NCI-H2107 (cell line): ENCODE measurements around the gene DAB2IP.
"Not testable (repeated sequence)": the region's sequence is repeated elsewhere in the genome, so short reads cannot be mapped to it uniquely, and the experiment has no call there.

ENCODE experiments used
- DNase-seq: peaks from one replicate; lab custom pipeline; 2025; lab: John Stamatoyannopoulos, UW

DAB2IP gene

GRCh38 chr9:121727295-121728020 lies 76.0 kb downstream of the DAB2IP start:
- DNase-seq, result no peak

GRCh38 chr9:121728916-121729315 lies 77.5 kb downstream of the DAB2IP start:
- no peak for DNase-seq

DNA sequence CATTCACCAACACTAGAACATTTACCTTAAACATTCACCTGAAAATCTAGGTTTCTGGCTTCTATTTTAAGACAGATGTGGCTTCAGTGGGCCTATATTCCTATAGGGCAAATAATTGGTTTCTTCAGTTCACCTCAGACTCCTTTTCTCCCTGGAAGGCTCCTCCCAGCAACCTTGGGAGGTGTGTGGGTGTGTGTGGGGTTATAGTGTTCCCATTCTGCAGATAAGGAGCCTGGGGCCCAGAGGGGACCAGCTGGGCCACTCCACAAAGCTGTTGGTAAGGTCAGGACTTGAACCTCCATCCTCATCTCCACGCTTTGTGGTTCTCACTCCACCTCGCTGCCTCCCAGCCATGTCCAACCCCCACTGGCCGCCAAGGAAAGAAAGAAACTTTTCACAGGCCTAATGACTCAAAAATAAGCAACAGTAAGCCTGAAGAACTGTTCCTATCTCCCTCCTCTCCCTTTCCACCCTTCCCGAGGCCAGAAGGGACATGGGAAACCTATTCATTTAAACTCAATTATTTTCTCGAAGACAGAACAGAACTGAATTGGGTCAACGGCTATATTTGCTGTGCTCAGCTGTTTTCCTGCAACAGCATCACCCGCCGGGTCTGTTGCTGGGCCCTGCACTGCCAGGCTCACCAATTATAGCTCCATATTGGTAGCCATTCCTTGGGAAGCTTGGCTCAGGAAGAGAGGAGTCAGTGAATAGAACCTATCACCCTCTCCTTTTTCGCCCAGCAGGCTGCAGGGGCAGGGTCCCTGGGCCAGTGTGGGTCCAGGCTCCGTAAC lies 78.5 kb downstream of the DAB2IP start:
- no peak for DNase-seq

- no peak for DNase-seq
Measured at GRCh38 chr9:121731090-121731489, 79.7 kb downstream of the DAB2IP start.

GRCh38 chr9:121731919-121732318 lies 80.5 kb downstream of the DAB2IP start:
- DNase-seq, result no peak

DNA sequence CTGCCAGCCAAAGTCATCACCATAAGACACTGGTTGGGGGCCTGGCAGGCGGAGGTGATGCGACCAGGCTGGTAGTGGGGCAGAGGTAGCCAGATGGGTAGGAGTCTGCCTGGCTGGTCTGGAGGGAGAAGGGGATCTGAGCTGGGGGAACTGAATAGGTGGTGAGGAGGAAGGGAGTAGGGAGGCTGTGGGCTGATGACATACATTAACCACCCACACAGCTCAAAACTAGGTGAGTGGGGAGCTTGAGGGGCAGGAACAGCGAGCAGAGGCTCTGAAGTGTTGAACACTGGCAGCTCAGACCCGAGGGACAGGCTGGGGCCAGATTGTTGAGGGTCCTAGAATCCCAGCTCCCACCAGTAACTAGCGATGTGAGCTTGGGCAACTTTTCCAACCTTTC lies 81.0 kb downstream of the DAB2IP start:
- no peak for DNase-seq

- no peak for DNase-seq
Measured at GRCh38 chr9:121732886-121733285, 81.5 kb downstream of the DAB2IP start.

DNA sequence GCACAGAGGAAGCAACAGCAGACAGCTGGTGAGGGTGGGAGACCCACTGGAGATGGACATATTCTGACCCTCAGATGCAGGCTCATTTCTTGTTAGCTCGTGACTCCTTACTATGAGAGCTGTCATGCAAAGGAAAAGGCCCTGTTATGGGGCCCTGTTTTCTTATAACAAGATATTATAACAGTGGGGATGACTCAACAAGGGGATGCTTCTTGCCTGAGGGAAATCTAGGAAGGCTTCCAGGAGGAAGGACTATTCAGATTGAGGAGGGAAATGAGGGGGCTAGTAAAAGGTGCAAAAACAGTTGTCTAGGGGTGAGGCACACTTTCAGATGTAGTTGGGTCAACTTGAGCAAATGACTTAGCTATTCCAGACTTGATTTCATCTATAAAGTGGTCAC lies 83.0 kb downstream of the DAB2IP start:
- no peak for DNase-seq

GRCh38 chr9:121735065-121735792 lies 83.8 kb downstream of the DAB2IP start:
- no peak for DNase-seq

GRCh38 chr9:121735793-121736770 lies 84.6 kb downstream of the DAB2IP start:
- DNase-seq, result no peak

DNA sequence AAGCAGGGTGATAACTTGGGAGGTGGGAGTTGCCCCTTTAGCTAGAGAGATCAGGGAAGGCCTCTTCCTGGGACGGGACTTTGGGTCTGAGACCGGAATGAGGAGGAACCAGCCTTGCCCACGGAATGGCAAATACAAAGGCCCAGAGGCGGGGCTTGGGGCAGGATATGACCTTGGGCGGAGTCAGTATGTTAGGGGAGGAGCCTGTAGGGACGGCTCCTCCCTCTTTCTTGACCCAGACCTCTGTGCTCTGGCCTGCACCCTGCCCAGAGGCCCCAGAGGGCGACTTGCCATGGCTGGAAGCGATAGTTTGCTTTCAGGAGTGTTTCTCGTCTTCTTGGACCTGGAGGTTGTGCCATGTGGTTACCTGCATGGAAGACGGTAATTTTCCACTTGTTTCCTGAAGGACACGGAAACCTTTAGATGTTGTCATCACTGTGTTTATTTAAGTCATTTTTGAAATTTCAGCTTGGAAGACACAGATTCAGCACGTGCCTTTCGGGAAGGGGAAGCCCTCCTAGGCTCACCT lies 85.6 kb downstream of the DAB2IP start:
- no peak for DNase-seq

DNA sequence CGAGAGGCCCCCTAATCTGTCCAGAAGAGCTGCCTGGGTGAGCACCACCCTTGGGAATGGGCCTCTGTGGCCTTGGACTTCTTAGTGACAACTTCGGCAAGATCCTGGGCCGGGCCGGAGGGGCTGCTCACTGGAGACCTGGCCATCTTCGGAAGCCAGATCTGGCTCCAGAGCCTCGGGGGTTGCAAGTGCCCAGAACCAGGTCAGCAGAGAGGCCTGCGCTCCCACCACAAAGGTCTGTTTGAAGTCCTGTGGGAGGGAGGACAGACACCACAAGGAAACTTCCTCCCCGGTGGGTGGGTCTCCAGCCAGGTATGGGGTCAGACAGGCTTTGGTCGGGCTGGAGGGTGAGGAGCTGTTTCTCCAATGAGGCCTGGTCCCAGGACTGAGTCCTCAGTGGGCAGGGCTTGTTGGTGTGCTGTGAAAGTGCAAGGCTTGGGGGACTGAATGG lies 86.1 kb downstream of the DAB2IP start:
- DNase-seq, result no peak

DNA sequence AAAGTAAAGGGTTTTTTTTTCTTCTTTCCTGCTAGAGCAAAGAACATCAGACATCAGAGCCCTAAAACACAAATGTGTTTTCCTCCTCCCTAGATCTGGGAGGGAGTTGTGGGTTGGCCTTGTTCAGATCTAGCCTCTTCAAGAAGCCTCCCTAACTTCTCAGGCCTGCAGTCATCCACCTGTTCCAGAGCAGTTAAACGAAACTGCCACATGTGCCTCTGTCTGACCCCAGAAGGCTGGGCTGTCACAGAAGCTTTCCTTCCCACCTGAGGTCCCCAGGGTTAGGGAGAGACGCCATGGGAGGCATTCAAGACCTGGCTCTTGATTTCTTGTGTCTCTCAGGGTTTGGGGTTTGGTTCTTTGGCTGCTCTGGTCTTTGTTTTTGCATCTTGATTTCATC lies 87.0 kb downstream of the DAB2IP start:
- no peak for DNase-seq

GRCh38 chr9:121738968-121739367 lies 87.5 kb downstream of the DAB2IP start:
- DNase-seq, result no peak

- no peak for DNase-seq
Measured at GRCh38 chr9:121739971-121740370, 88.5 kb downstream of the DAB2IP start.

GRCh38 chr9:121741228-121741918 lies 89.9 kb downstream of the DAB2IP start:
- DNase-seq, result no peak

GRCh38 chr9:121741919-121742283 lies 90.5 kb downstream of the DAB2IP start:
- not testable (repeated sequence) for DNase-seq

DNA sequence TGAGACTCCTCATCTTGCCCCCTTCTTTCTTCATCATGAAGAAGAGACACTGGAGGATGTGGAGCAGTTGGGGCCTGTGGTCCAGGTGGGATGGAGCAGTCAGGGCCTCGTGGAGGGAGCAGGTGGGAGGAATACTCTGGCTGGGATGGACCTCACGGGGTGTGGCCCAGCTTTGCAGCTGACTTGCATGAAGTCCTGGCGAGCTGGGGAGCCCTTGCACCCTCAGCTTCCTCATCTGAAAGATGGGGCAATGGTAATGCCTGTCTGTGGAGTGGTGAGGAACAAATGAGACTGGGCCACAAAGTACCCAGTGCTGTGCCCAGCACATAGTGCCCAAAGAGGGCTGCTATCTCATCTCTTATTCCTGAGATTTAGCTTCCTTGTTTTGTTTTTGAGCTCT lies 91.5 kb downstream of the DAB2IP start:
- DNase-seq, result no peak

GRCh38 chr9:121743441-121744001 lies 92.1 kb downstream of the DAB2IP start:
- no peak for DNase-seq

GRCh38 chr9:121744002-121744686 lies 92.7 kb downstream of the DAB2IP start:
- DNase-seq, result no peak
